GM18867 (cell line): ENCODE measurements around the gene HPSE2.

Source experiments
- ATAC-seq: cut with Tn5 transposase; IDR thresholded peaks from one replicate; pipeline ENCODE4 v1.9.1; 2021; ENCODE audit warnings: mild to moderate bottlenecking, moderate library complexity; ENCODE audit not compliant: unreplicated experiment

Gene HPSE2

GRCh38 chr10:98419469-98420261, 816.0 kb downstream of the HPSE2 start:
- no peak for ATAC-seq

GRCh38 chr10:98418665-98419468, 816.8 kb downstream of the HPSE2 start:
- no peak for ATAC-seq

- no peak for ATAC-seq
These were observed 817.5 kb downstream of the HPSE2 start for GRCh38 chr10:98417973-98418664.

- no peak for ATAC-seq
These were observed 818.1 kb downstream of the HPSE2 start for GRCh38 chr10:98417481-98417959.

- no peak for ATAC-seq
These were observed 818.9 kb downstream of the HPSE2 start for GRCh38 chr10:98416606-98417388.

- ATAC-seq, result no peak
These were observed 819.9 kb downstream of the HPSE2 start for GRCh38 chr10:98415731-98416119.

- no peak for ATAC-seq
These were observed 820.5 kb downstream of the HPSE2 start, which contains the start of gene PYROXD2 for GRCh38 chr10:98414932-98415730. Gene PYROXD2, minus strand, starts transcription at chr10:98415182. Its CDS starts 47 bp downstream, at chr10:98415135.

- ATAC-seq, result no peak
These were observed 821.1 kb downstream of the HPSE2 start for GRCh38 chr10:98414578-98414931.

GRCh38 chr10:98411768-98412167, 823.9 kb downstream of the HPSE2 start:
- ATAC-seq, result no peak

GRCh38 chr10:98411166-98411565, 824.5 kb downstream of the HPSE2 start:
- no peak for ATAC-seq

- ATAC-seq, result no peak
These were observed 824.9 kb downstream of the HPSE2 start for GRCh38 chr10:98410759-98411158.

- ATAC-seq, result no peak
These were observed 825.4 kb downstream of the HPSE2 start for GRCh38 chr10:98410135-98410743.

- ATAC-seq, result peak; percentile 73
These were observed 826.9 kb downstream of the HPSE2 start for GRCh38 chr10:98408799-98409198.

GRCh38 chr10:98407744-98408241, 827.9 kb downstream of the HPSE2 start:
- no peak for ATAC-seq
